Measurements from ENCODE around the gene ZNF442. TPM values are rescaled to one million over a fixed set of nuclear protein-coding genes. Genes with fewer than 3 reads are reported as not detected.

ZNF442 gene
- total RNA-seq, 1 experiment from 2014 or later = 4.0 TPM

GRCh38 chr19:12333162-12334159 is 32.0 kb downstream of the ZNF442 start, which contains the start of gene ZNF563:
ZNF563 (minus strand) TSS chr19:12333633; CDS start chr19:12333482, 151 bp downstream.
- no peak within 1 kb of the TSS for H3K18ac ChIP-seq (ENCODE audit: insufficient read length, low read depth, low read length)
- H3K23me2 ChIP-seq (ENCODE audit: insufficient read length, low read depth, low read length, poor library complexity, severe bottlenecking) = peaks cover 5% of the 10 kb centered on the region
- no peak within 1 kb of the TSS for H2BK120ac ChIP-seq (ENCODE audit: low read depth, low read length, poor library complexity, severe bottlenecking)
- no peak within 1 kb of the TSS for H2BK5ac ChIP-seq (ENCODE audit: insufficient read length, low read length)
- no peaks in the 10 kb centered on the region for H3K27me3 ChIP-seq (ENCODE audit: insufficient read depth, low read length)
- no peak within 1 kb of the TSS for H3T11ph ChIP-seq (ENCODE audit: low read length)
- TF ChIP-seq CTCF (conservative IDR thresholded peaks at IDR 0.05) = no peak
- no peaks in the 10 kb centered on the region for H3K9me3 ChIP-seq (ENCODE audit: control insufficient read depth, low read depth, low read length)
- peak within 1 kb of the TSS; percentile 69 for H3K9ac ChIP-seq (ENCODE audit: extremely low read depth, insufficient read length, low read length)
- H4K5ac ChIP-seq (ENCODE audit: insufficient read length, low read depth, low read length) = no peak within 1 kb of the TSS
- H3K56ac ChIP-seq (ENCODE audit: insufficient read length, low read depth, low read length) = no peak within 1 kb of the TSS
- H2BK20ac ChIP-seq (ENCODE audit: low read depth, low read length, poor library complexity, severe bottlenecking) = no peak within 1 kb of the TSS
- H2AK5ac ChIP-seq (ENCODE audit: insufficient read length, low read length) = no peak within 1 kb of the TSS
- Mint-ChIP-seq H3K27me3 (ENCODE audit: low read depth) (peaks cover 17% of the 10 kb centered on the region), H3K36me3 (ENCODE audit: insufficient read depth in 1 of 3, low read depth in 3 of 3) (peaks cover 0 to 2% (median 0%) of the 10 kb centered on the region in 3 experiments; a peak in 2 of 7 replicates), H3K9me3 (peaks cover 3 to 7% of the 10 kb centered on the region in 2 experiments; a peak in 4 of 5 replicates), H3K4me1 (peaks cover 18 to 19% of the 10 kb centered on the region in 2 experiments), H3K27ac (peak within 1 kb of the TSS; percentile 17 to 98 (median 91); a peak in 4 of 7 replicates), H3K4me3 (peak within 1 kb of the TSS; percentile 91 to 96)
- no peak within 1 kb of the TSS for H4K91ac ChIP-seq (ENCODE audit: insufficient read length, low read depth, low read length)
- H3K79me1 ChIP-seq (ENCODE audit: insufficient read depth, low read depth, low read length, poor library complexity, severe bottlenecking) = no peaks in the 10 kb centered on the region
- DNase-seq = peak; percentile 98
- H3K4me2 ChIP-seq (ENCODE audit: insufficient read depth, insufficient read length, low read length) = peak within 1 kb of the TSS; percentile 53
- no peaks in the 10 kb centered on the region for H3K79me2 ChIP-seq (ENCODE audit: insufficient read depth, low read length)
- H3K23ac ChIP-seq (ENCODE audit: insufficient read length, low read depth, low read length) = no peak within 1 kb of the TSS
- H4K20me1 ChIP-seq (ENCODE audit: control insufficient read depth, insufficient read depth, insufficient read length) = no peaks in the 10 kb centered on the region
- no peaks in the 10 kb centered on the region; the same call in 1 of the 2 replicates for H3K4me1 ChIP-seq (ENCODE audit: insufficient read depth, low read length)
- H3K27ac ChIP-seq (ENCODE audit: insufficient read length, low read depth, low read length) = no peak within 1 kb of the TSS
- H2AFZ ChIP-seq (ENCODE audit: low read length) = no peak within 1 kb of the TSS
- H2BK15ac ChIP-seq (ENCODE audit: low read depth, low read length) = no peak within 1 kb of the TSS
- H4K8ac ChIP-seq (replicated peaks; ENCODE audit: insufficient read length, low read depth, low read length) = no peak within 1 kb of the TSS
- whole genome bisulfite sequencing (ENCODE audit: extremely low coverage, insufficient read length, low lambda C conversion rate) = no CpG with 5 or more reads among the region's 55 CpGs
- H2BK12ac ChIP-seq (ENCODE audit: insufficient read length, low read depth, low read length) = no peak within 1 kb of the TSS
- H3K4ac ChIP-seq (ENCODE audit: low read depth, low read length) = no peak within 1 kb of the TSS
- no peak within 1 kb of the TSS; the same call in 1 of the 2 replicates for H3K14ac ChIP-seq (ENCODE audit: insufficient read depth, low read length)

Measured in H9 (cell line).